Measurements from ENCODE around the gene GLRX. TPM values are rescaled to one million over a fixed set of nuclear protein-coding genes. Genes with fewer than 3 reads are reported as not detected.

GLRX gene
- polyA plus RNA-seq, 1 donor (not counting 4 experiments of a cell fraction or from before 2014, with no cell fraction given) = 15.6 TPM

DNA sequence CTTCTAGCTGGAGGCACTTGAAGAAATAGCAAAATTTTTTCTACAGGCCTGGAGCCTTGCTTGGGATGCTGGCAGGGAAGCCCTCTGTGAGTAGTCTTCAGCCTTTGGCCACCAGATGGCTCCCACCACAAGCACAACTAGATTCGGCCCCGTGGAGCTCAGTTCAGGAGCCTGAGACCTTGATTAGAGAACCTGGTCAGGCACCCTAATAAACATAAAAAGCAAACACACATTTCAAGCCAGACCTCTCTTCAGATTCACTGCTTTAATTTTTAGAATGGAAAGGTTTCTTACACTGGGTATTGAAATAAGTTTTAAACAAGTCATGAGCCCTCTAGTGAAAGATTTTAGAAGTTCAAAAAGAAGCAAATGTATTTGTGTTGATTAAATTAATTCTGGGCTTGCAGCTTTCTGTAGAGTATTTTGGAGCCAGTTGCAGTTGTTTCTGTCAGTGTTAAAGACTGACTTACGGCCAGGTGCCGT, 41.4 kb downstream of the GLRX start:
- H3K27ac ChIP-seq (ENCODE audit: control insufficient read depth, insufficient read depth, low read length) = no peak overlapping the region
- H3K9ac ChIP-seq (ENCODE audit: control insufficient read depth, extremely low read depth, insufficient read depth, low read length) = no peak overlapping the region
- H3K4me2 ChIP-seq (ENCODE audit: control insufficient read depth, extremely low read depth, insufficient read depth, low read depth, low read length) = peak overlapping the region; percentile 39
- H3K4me3 ChIP-seq (ENCODE audit: control insufficient read depth in 2 of 3, extremely low read depth in 1 of 3, insufficient read depth in 2 of 3, low read depth in 1 of 3, low read length in 3 of 3) = no peak overlapping the region
- H4K20me1 ChIP-seq (ENCODE audit: control insufficient read depth, extremely low read depth, insufficient read depth, low read length) = no peaks in the 10 kb centered on the region
- H3K9me1 ChIP-seq (ENCODE audit: control insufficient read depth, extremely low read depth, insufficient read depth, low read length) = no peaks in the 10 kb centered on the region
- dilution Hi-C loops (cut with MboI; ENCODE audit: extremely low pct_ligation_motif_present, low sequenced_read_pairs) = no loop called here
- H3K36me3 ChIP-seq (ENCODE audit: control insufficient read depth in 2 of 2, extremely low read depth in 1 of 2, insufficient read depth in 2 of 2, low read length in 2 of 2) = no peaks in the 10 kb centered on the region
- peak; percentile 55 for FAIRE-seq
- DNase-seq (ENCODE audit: low read depth, low spot score) = no peak
- H3K27me3 ChIP-seq (ENCODE audit: control insufficient read depth, extremely low read depth, insufficient read depth, low read length) = no peaks in the 10 kb centered on the region
- peak overlapping the region; percentile 55 for H2AFZ ChIP-seq (ENCODE audit: control insufficient read depth, low read length)
- no peaks in the 10 kb centered on the region for H3K4me1 ChIP-seq (ENCODE audit: control insufficient read depth, extremely low read depth, insufficient read depth, low read length)
- no peaks in the 10 kb centered on the region for H3K9me3 ChIP-seq (ENCODE audit: control insufficient read depth, low read depth, low read length)
- H3K79me2 ChIP-seq (ENCODE audit: control insufficient read depth, insufficient read depth, low read length) = no peaks in the 10 kb centered on the region
- no peak for TF ChIP-seq EZH2 (IDR thresholded peaks at IDR 0.05; ENCODE audit: low read length)
- TF ChIP-seq, protein P1, sequence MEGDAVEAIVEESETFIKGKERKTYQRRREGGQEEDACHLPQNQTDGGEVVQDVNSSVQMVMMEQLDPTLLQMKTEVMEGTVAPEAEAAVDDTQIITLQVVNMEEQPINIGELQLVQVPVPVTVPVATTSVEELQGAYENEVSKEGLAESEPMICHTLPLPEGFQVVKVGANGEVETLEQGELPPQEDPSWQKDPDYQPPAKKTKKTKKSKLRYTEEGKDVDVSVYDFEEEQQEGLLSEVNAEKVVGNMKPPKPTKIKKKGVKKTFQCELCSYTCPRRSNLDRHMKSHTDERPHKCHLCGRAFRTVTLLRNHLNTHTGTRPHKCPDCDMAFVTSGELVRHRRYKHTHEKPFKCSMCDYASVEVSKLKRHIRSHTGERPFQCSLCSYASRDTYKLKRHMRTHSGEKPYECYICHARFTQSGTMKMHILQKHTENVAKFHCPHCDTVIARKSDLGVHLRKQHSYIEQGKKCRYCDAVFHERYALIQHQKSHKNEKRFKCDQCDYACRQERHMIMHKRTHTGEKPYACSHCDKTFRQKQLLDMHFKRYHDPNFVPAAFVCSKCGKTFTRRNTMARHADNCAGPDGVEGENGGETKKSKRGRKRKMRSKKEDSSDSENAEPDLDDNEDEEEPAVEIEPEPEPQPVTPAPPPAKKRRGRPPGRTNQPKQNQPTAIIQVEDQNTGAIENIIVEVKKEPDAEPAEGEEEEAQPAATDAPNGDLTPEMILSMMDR (optimal IDR thresholded peaks at IDR 0.05 in 1 of 3, IDR thresholded peaks at IDR 0.05 in 1 of 3, conservative IDR thresholded peaks at IDR 0.05 in 1 of 3; ENCODE audit: extremely low read depth in 1 of 3, insufficient read depth in 2 of 3, low read length in 3 of 3) = peak; percentile 81 to 93 (median 88)

DNA sequence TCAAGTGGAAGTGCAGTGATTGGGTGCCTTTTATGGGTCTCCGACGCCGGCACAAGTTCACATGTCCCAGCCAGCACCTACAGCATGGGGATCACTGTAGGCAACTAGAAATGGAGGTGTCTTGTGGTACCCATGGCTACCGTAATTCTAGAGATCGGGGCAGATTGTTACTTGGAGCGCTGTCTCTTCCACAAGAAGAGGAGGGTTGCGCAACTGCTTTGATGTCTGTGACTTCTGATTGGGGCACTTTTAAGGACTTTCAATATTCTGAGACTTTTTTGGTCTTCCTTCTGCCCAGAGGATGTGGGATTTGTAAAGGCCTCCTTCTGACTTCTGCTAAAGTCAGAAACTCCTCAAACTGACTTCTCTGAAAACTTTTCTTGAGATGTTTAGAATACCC, 41.9 kb downstream of the GLRX start:
- Histone ChIP-seq H3K79me2 (ENCODE audit: control insufficient read depth, insufficient read depth, low read length) (no peaks in the 10 kb centered on the region), H3K9ac (ENCODE audit: control insufficient read depth, extremely low read depth, insufficient read depth, low read length) (no peak overlapping the region)

More for the DNA sequence above, 41.9 kb downstream of the GLRX start:
- dilution Hi-C loops (cut with MboI; ENCODE audit: extremely low pct_ligation_motif_present, low sequenced_read_pairs) = no loop called here
- Histone ChIP-seq H4K20me1 (ENCODE audit: control insufficient read depth, extremely low read depth, insufficient read depth, low read length) (no peaks in the 10 kb centered on the region), H3K4me1 (ENCODE audit: control insufficient read depth, extremely low read depth, insufficient read depth, low read length) (no peaks in the 10 kb centered on the region), H2AFZ (ENCODE audit: control insufficient read depth, low read length) (no peak overlapping the region), H3K4me3 (ENCODE audit: control insufficient read depth in 2 of 3, extremely low read depth in 1 of 3, insufficient read depth in 2 of 3, low read depth in 1 of 3, low read length in 3 of 3) (no peak overlapping the region), H3K9me1 (ENCODE audit: control insufficient read depth, extremely low read depth, insufficient read depth, low read length) (no peaks in the 10 kb centered on the region), H3K9me3 (ENCODE audit: control insufficient read depth, low read depth, low read length) (no peaks in the 10 kb centered on the region), H3K27ac (ENCODE audit: control insufficient read depth, insufficient read depth, low read length) (no peak overlapping the region), H3K4me2 (ENCODE audit: control insufficient read depth, extremely low read depth, insufficient read depth, low read depth, low read length) (no peak overlapping the region), H3K27me3 (ENCODE audit: control insufficient read depth, extremely low read depth, insufficient read depth, low read length) (no peaks in the 10 kb centered on the region), H3K36me3 (ENCODE audit: control insufficient read depth in 2 of 2, extremely low read depth in 1 of 2, insufficient read depth in 2 of 2, low read length in 2 of 2) (no peaks in the 10 kb centered on the region)
- DNase-seq (ENCODE audit: low read depth, low spot score) (no peak), FAIRE-seq (no peak)
- no peak for TF ChIP-seq EZH2 (IDR thresholded peaks at IDR 0.05; ENCODE audit: low read length)
- TF ChIP-seq, protein P1 (optimal IDR thresholded peaks at IDR 0.05 in 1 of 3, IDR thresholded peaks at IDR 0.05 in 1 of 3, conservative IDR thresholded peaks at IDR 0.05 in 1 of 3; ENCODE audit: extremely low read depth in 1 of 3, insufficient read depth in 2 of 3, low read length in 3 of 3) = no peak
